Measurements from ENCODE around the gene DNAH10.
A peak's percentile ranks its signal among the peaks of the same experiment; 100 is the strongest.

The DNAH10 gene

GRCh38 chr12:123983822-123984485, 221.9 kb downstream of the DNAH10 start:
- peak; percentile 76 for DNase-seq

GRCh38 chr12:123984903-123985302, 222.8 kb downstream of the DNAH10 start:
- no peak for DNase-seq

Measured in hematopoietic multipotent progenitor cell treated with erythropoietin and hydrocortisone succinate and interleukin-3 and kit ligand, for 8 days (in vitro differentiated cells).